ENCODE data around the gene SAMHD1.
"Not testable (repeated sequence)": the region's sequence is repeated elsewhere in the genome, so short reads cannot be mapped to it uniquely, and the experiment has no call there.

The SAMHD1 gene

GRCh38 chr20:36951198-36951978 lies at the start of gene SAMHD1:
Gene SAMHD1 (minus strand): TSS chr20:36951708. CDS start chr20:36951643, 65 bp downstream.
- peak; percentile 70 for DNase-seq (ENCODE audit: low read depth)

DNA sequence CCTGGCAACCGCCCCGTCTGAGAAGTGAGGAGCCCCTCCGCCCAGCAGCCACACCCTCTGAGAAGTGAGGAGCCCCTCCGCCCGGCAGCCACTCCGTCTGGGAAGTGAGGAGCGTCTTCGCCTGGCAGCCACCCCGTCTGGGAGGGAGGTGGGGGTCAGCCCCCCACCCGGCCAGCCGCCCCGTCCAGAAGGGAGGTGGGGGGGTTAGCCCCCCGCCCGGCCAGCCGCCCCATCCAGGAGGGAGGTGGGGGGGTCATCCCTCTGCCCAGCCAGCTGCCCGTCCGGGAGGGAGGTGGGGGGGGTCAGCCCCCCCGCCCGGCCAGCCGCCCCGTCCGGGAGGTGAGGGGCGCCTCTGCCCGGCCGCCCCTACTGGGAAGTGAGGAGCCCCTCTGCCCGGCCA lies 48.7 kb upstream of the SAMHD1 start:
- not testable (repeated sequence) for DNase-seq (ENCODE audit: low read depth)

- no peak for DNase-seq (ENCODE audit: low read depth)
Measured at GRCh38 chr20:36998652-36999051, 47.1 kb upstream of the SAMHD1 start.

- DNase-seq (ENCODE audit: low read depth) = no peak
Measured at GRCh38 chr20:36997121-36997520, 45.6 kb upstream of the SAMHD1 start.

- DNase-seq (ENCODE audit: low read depth) = not testable (repeated sequence)
Measured at GRCh38 chr20:36994221-36994620, 42.7 kb upstream of the SAMHD1 start.

DNA sequence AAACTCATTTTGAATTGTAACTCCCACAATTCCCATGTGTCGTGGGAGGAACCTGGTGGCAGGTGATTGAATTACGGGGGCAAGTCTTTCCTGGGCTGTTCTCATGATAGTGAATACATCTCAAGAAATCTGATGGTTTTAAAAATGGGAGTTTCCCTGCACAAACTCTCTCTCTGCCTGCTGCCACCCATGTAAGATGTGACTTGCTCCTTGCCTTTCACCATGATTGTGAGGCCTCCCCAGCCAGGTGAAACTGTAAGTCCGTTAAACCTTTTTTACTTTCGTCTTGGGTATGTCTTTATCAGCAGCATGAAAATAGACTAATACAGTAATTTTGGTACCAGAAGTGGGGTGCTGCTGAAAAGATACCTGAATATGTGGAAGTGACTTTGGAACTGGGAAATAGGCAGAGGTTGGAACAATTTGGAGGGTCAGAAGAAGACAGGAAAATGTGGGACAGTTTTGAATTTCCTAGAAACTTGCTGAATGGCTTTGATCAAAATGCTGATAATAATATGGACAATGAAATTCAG lies 41.4 kb upstream of the SAMHD1 start:
- no peak for DNase-seq (ENCODE audit: low read depth)

GRCh38 chr20:36991703-36992102 lies 40.2 kb upstream of the SAMHD1 start:
- DNase-seq (ENCODE audit: low read depth) = no peak

DNA sequence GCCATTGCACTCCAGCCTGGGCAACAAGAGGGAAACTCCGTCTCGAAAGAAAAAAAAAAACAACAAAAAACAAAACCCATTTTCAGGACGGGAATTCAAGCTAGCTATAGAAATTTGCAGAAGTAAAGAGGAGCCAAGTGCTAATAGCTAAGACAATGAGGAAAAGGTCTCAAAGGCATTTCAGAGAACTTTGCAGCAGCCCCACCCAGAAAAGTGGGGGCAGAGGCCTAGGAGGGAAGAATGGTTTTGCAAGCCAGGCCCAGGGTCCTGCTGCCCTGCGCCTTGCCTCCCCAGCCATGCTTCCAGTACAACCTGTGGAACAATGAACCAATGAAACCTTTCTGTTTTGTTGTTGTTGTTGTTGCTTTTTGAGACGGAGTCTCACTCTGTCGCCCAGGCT lies 38.3 kb upstream of the SAMHD1 start:
- no peak for DNase-seq (ENCODE audit: low read depth)

GRCh38 chr20:36988494-36988966 lies 37.0 kb upstream of the SAMHD1 start:
- no peak for DNase-seq (ENCODE audit: low read depth)

GRCh38 chr20:36984257-36984638 lies 32.7 kb upstream of the SAMHD1 start:
- no peak for DNase-seq (ENCODE audit: low read depth)

DNA sequence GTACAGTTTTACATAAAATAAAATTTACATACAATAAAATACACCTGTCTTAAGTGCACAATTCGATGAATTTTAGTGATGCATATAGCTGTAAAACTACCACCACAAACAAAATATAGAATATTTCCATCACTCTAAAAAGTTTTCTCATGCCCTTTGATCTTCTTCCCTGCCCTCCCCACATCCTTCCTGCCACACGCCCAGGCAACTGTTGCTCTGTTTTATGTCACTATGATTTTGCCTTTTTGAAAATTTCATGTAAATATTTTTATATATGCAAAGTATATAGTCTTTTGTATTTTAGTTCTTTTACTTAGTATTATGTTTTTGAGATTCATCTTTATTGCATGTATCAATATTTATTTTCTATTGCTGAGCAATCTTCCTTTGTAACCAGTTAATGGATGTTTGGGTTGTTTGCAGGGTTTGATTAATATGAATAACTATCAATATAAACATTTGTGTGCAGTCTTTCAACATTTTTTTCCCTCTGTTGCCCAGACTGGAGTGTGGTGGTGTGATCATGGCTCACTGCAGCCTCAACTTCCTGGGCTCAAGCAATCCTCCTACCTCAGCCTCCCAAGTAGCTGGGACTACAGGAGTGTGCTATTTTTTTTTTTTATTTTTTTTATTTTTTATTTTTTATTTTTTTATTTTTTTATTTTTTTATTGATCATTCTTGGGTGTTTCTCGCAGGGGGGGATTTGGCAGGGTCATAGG lies 23.8 kb upstream of the SAMHD1 start:
- DNase-seq (ENCODE audit: low read depth) = no peak

DNA sequence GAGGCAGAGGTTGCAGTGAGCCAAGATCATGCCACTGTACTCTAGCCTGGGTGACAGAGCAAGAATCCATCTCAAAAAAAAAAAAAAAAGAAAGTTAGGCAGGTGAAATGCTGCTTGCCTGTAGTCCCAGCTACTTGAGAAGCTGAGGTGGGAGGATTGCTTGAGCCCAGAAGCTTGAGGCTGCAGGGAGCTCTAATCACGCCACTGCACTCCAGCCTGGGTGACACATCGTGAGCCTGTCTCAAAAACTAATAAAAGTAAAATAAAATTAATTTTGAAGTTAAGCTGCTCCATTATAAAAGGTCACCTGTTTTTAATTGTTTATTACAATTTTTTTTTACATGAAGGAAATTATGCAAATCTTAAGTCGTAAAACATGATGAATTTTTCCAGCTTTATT lies 23.2 kb upstream of the SAMHD1 start:
- no peak for DNase-seq (ENCODE audit: low read depth)

GRCh38 chr20:36971103-36971502 lies 19.6 kb upstream of the SAMHD1 start:
- no peak for DNase-seq (ENCODE audit: low read depth)

- no peak for DNase-seq (ENCODE audit: low read depth)
Measured at GRCh38 chr20:36969478-36970186, 18.1 kb upstream of the SAMHD1 start.

GRCh38 chr20:36969051-36969450 lies 17.5 kb upstream of the SAMHD1 start:
- DNase-seq (ENCODE audit: low read depth) = no peak

DNA sequence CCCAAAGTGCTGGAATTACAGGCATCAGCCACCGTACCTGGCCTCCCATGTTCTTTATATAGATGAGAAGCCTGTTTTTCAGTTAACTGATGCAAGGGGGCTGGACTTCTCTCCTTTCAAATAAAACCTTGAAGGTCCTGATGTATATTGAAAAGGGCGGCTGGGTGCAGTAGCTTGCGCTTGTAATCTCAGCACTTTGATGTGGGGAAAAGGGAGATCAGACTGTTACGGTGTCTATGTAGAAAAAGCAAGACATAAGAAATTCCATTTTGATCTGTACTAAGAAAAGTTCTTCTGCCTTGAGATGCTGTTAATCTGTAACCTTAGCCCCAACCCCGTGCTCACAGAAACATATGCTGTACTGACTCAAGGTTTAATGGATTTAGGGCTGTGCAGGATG lies 16.1 kb upstream of the SAMHD1 start:
- DNase-seq (ENCODE audit: low read depth) = no peak

DNA sequence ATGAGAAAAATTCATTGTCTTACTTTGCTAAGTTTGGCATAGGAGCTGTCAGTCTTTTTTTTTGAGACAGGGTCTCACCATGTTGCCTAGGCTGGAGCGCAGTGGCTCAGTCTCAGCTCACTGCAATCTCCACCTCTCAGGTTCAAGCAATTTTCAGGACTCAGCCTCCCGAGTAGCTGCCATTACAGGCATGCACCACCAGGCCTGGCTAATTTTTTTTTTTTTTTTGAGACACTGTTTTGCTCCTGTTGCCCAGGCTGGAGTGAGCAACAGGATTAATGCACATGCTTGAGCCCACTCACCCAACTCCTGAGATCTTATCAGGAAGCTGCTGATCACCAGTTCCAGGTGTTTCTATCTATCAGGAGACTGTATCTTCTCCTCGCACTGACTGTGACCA lies 15.5 kb upstream of the SAMHD1 start:
- not testable (repeated sequence) for DNase-seq (ENCODE audit: low read depth)

DNA sequence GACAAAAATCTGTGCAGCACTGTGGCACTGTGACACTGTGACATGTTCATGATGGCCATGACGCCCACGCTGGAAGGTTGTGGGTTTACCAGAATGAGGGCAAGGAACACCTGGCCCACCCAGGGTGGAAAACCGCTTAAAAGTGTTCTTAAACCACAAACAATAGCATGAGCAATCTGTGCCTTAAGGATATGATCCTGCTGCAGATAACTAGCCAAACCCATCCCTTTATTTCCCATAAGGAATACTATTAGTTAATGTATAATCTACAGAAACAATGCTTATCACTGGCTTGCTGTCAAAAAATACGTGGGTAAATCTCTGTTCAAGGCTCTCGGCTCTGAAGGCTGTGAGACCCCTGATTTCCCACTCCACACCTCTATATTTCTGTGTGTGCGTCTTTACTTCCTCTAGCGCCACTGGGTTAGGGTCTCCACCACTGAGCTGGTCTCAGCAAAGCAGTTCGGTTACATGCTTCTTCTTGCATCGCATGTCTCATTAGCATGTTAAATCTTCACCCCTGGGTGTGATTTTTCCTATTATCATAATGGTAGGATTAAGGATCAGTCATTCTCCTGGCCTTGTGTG lies 10.9 kb upstream of the SAMHD1 start:
- DNase-seq (ENCODE audit: low read depth) = not testable (repeated sequence)

DNA sequence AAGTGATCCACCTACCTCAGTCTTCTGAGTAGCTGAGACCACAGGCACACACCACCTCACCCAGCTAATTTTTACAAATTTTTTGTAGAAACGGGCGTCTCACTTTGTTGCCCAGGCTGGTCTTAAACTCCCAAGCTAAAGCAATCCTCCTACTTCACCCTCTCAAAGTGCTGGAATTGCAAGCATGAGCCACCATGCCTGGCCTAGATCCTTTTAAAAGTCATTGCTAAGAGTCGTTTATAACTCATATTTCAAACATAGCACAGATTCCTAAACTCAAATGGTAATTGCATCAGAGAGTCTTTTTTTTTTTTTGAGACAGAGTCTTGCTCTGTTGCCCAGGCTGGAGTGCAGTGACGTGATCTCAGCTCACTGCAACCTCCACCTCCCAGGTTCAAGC lies 7.7 kb upstream of the SAMHD1 start:
- DNase-seq (ENCODE audit: low read depth) = no peak

DNA sequence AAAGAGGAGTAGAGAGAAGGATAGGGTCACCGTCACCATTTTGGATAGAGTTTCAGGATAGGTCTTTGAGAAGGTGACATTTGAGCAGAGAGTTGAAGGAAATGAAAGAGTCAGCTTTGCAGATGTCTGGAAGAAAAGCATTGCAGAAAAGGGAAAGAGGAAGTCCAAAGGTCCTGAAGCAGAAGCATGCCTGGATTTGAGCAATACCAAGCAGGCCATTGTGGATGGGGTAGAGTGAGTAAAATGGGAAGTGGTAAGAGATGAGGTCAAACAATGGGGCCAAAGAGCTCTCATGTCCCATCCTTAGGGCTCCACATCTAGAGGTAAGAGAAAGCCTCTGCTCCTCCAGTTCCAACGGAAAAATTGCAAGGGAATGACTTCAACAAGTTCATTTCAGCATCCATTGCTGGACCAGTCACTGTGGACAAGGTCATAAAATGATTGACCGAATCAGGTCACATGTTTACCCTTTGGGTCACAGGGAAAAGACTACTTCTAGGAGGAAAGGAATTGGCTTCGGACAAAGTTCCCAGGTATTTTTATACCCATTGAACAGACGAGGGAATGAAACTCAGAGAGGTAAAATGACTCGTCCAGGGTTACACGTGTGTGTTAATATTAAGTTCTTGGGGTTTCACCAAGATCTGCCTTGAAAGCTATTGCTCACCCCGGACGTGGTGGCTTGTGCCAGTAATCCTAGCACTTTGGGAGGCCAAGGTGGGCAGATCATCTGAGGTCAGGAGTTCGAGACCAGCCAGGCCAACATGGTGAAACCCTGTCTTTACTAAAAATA lies 6.6 kb upstream of the SAMHD1 start:
- no peak for DNase-seq (ENCODE audit: low read depth)

DNA sequence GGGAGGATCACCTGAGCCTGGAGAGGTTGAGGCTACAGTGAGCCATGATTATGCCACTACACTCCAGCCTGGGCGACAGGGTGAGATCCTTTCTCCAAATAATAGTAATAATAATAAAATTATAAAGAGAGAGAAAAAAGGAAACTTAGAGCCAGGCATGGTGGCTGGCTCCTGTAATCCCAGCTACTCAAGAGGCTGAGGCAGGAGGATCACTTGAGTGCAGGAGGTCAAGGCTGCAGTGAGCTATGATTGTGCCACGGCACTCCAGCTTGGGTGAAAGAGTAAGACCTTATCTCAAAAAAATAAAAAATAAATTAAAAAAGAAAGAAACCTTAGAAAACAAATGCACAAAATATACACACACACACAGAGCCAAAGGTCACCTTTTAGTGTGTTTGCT lies 5.2 kb upstream of the SAMHD1 start:
- DNase-seq (ENCODE audit: low read depth) = no peak
